HepG2 (cell line): Measurements from ENCODE around the gene ACCSL. TPM values are rescaled to one million over a fixed set of nuclear protein-coding genes. Genes with fewer than 3 reads are reported as not detected.

Source experiments
- ATAC-seq: fragments of 200-7000 bp; cut with Tn5 transposase; 3 replicates; pipeline ENCODE4 v1.9.1; 2020; ENCODE audit warnings: mild to moderate bottlenecking, moderate library complexity
- BruUV-seq: library from RNA; stranded (reverse); fragments of 400-500 nt; replicated peaks from 2 replicates; lab custom pipeline; 2021; lab: Mats Ljungman, UMichigan
- CTCF ChIA-PET: fragments of 300-600 bp; formaldehyde crosslinking; extraction: SDS; loops from one replicate; lab custom pipeline; 2021; ENCODE audit warnings: low total read pairs, inconsistent platforms, low intra/inter-chr PET ratio; lab: Yijun Ruan, JAX
- POLR2A ChIA-PET: fragments of 350-600 bp; sonication (Branson Sonifier 250); formaldehyde crosslinking; loops from one replicate; lab custom pipeline; 2020; ENCODE audit warnings: antibody characterized with exemption, inconsistent platforms; lab: Yijun Ruan, JAX
- DNase-seq: peaks from one replicate; pipeline ENCODE4 v3.0.0-alpha.2; 2015; ENCODE audit warnings: low spot score
- FAIRE-seq: peaks from 3 replicates; lab custom pipeline; 2011; peaks lifted over from hg19 to GRCh38; lab: Jason Lieb, UNC
- H2AFZ ChIP-seq: one replicate; pipeline ENCODE4 v1.6.1; 2011; ENCODE audit warnings: low read length, inconsistent platforms
- H3K27ac ChIP-seq: fragments of 300-600 bp; 3 replicates; pipeline ENCODE4 v1.8.0; 2011; ENCODE audit warnings: mixed run types, mild to moderate bottlenecking, mixed read lengths, low read length, inconsistent platforms; ENCODE audit not compliant: insufficient read depth; ENCODE audit errors: extremely low read length
- H3K27me3 ChIP-seq, 2 experiments: fragments of 200-600 bp in 1 of 2; 2 replicates in 1 of 2; 3 replicates in 1 of 2; pipeline versions ENCODE4 v1.6.0 to v1.8.0; 2011; ENCODE audit warnings: low read length in 2 of 2, mild to moderate bottlenecking in 2 of 2, moderate library complexity in 2 of 2, inconsistent platforms in 1 of 2; ENCODE audit not compliant: insufficient read depth in 2 of 2, control insufficient read depth in 1 of 2
- H3K36me3 ChIP-seq, 2 experiments: fragments of 200-600 bp in 1 of 2; replicated peaks in 1 of 2; 2 replicates in 1 of 2; 3 replicates in 1 of 2; pipeline versions ENCODE4 v1.5.1 to v1.8.0; 2011; ENCODE audit warnings: low read length in 2 of 2, inconsistent platforms in 1 of 2; ENCODE audit not compliant: insufficient read depth in 2 of 2, control insufficient read depth in 1 of 2
- H3K4me1 ChIP-seq: 2 replicates; pipeline ENCODE4 v1.5.1; 2012; ENCODE audit warnings: low read length, inconsistent platforms; ENCODE audit not compliant: insufficient read depth
- H3K4me2 ChIP-seq: 2 replicates; pipeline ENCODE4 v1.6.0; 2011; ENCODE audit warnings: low read depth, low read length, inconsistent platforms
- H3K4me3 ChIP-seq, 3 experiments: fragments of 200-600 bp in 1 of 3; sonication (generic), shearing (Covaris generic) in 1 of 3; replicated peaks in 1 of 3; 2 replicates each; pipeline ENCODE4 v1.5.1; 2011 to 2016; ENCODE audit warnings: low read length in 3 of 3, inconsistent platforms in 2 of 3, low read depth in 2 of 3, mild to moderate bottlenecking in 2 of 3, control low read depth in 1 of 3, mixed read lengths in 1 of 3; ENCODE audit not compliant: insufficient read depth in 1 of 3
- H3K79me2 ChIP-seq: one replicate; pipeline ENCODE4 v1.6.1; 2011; ENCODE audit warnings: low read length, inconsistent platforms; ENCODE audit not compliant: insufficient read depth
- H3K9ac ChIP-seq: 2 replicates; pipeline ENCODE4 v1.6.0; 2011; ENCODE audit warnings: mild to moderate bottlenecking, low read depth, low read length, inconsistent platforms; ENCODE audit not compliant: insufficient read depth
- H3K9me3 ChIP-seq: 2 replicates; pipeline ENCODE4 v1.5.1; 2012; ENCODE audit warnings: mild to moderate bottlenecking, low read length
- H4K20me1 ChIP-seq: 2 replicates; pipeline ENCODE4 v1.6.0; 2011; ENCODE audit warnings: inconsistent platforms, mild to moderate bottlenecking, low read length, moderate library complexity; ENCODE audit not compliant: insufficient read depth
- HNRNPK ChIP-seq: fragments of 200-400 bp; formaldehyde crosslinking; IDR thresholded peaks from 2 replicates; pipeline ENCODE4 v1.6.1; 2018; ENCODE audit warnings: low read length, low read depth, moderate library complexity, mild to moderate bottlenecking; ENCODE audit not compliant: poor library complexity, severe bottlenecking
- MYNN ChIP-seq: sonication (generic); formaldehyde crosslinking; IDR thresholded peaks from 2 replicates; pipeline ENCODE4 v1.4.0; 2020; ENCODE audit warnings: mild to moderate bottlenecking, low read depth, missing genetic modification reagents
- ZBTB7A ChIP-seq: sonication (generic); formaldehyde crosslinking; IDR thresholded peaks from 2 replicates; pipeline ENCODE4 v1.8.0; 2022; ENCODE audit warnings: mild to moderate bottlenecking, missing genetic modification reagents
- ZNF44 ChIP-seq: sonication (generic); formaldehyde crosslinking; IDR thresholded peaks from 2 replicates; pipeline ENCODE4 v1.5.1; 2020; ENCODE audit warnings: mild to moderate bottlenecking, missing genetic modification reagents
- ZNF644 ChIP-seq: IDR thresholded peaks from 2 replicates; pipeline ENCODE4 v1.6.1; 2016; ENCODE audit warnings: low read depth
- WGBS: methylation state at CpG from one replicate; pipeline ENCODE4 v1.1.6; 2017; ENCODE audit warnings: low lambda C conversion rate; 5-methylcytosine and 5-hydroxymethylcytosine counted together
- in situ Hi-C: cut with HindIII; loops from 2 replicates; pipeline ENCODE4 v1.10.0; 2017; ENCODE audit warnings: low pct_unique_long_range_greater_than_20kb; ENCODE audit not compliant: extremely low pct_ligation_motif_present
- intact Hi-C: fragments of 100-400 bp; cut with micrococcal nuclease; formaldehyde crosslinking; loops from one replicate; pipeline ENCODE4 v1.10.0; 2022; ENCODE audit not compliant: unreplicated experiment
- polyA plus RNA-seq, 8 experiments: library from polyadenylated mRNA; depleted of rRNA in 3 of 8; stranded (reverse) in 7 of 8; unstranded in 1 of 8; fragments of >200 nt; fragmentation: Illumina TruSeq in 4 of 8; extraction: Trizol in 4 of 8; gene quantifications; 2 replicates each; pipeline versions ENCODE4 v1.2.1 to v1.2.3, GENCODE V29; 2011 to 2016; ENCODE audit warnings: low read depth in 4 of 8, missing spikeins in 1 of 8, mixed read lengths in 1 of 8; ENCODE audit not compliant: insufficient read depth in 1 of 8
- total RNA-seq, 5 experiments: library from RNA; depleted of rRNA; stranded (reverse); fragments of >200 nt; fragmentation: Illumina TruSeq; extraction: Trizol; gene quantifications; 2 replicates each; pipeline ENCODE4 v1.2.3, GENCODE V29; 2016; ENCODE audit warnings: low read depth in 1 of 5
- TF ChIP-seq, protein P1 (sequence below): sonication (generic); formaldehyde crosslinking; IDR thresholded peaks from 2 replicates; pipeline ENCODE4 v1.4.0; 2020; ENCODE audit warnings: mild to moderate bottlenecking, missing genetic modification reagents
- TF ChIP-seq, protein P2 (sequence below): sonication (generic); formaldehyde crosslinking; IDR thresholded peaks from 2 replicates; pipeline ENCODE4 v1.4.0; 2020; ENCODE audit warnings: missing genetic modification reagents, borderline replicate concordance

Gene ACCSL
- total and polyA plus RNA-seq, 2 of the 13 experiments (the other 11 are each of a cell fraction or from before 2014, with no cell fraction given), result not detected

DNA sequence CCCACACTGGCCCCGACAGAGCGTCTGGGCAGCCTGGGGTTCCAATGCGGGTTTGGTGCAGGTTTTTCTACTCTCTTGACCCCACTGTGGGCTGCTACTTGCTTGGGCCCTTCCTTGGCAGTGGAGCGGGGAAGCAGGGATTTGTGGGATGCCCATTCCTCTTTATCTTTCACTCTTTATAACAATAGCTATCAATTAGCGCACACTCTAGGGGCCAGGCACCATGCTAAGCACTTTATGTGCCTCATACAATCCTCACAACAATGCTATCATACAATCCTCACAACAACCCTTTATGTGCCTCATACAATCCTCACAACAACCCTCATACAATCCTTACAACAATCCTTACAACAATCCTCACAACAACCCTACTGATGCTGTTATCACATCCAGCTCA is 31.0 kb downstream of the ACCSL start:
- no peak overlapping the region for H2AFZ ChIP-seq
- H3K9me3 ChIP-seq, result no peaks in the 10 kb centered on the region
- peaks cover 1 to 10% of the 10 kb centered on the region in 2 experiments; a peak in 3 of 5 replicates for H3K27me3 ChIP-seq
- no peak overlapping the region for H3K4me2 ChIP-seq
- no peak overlapping the region for H3K27ac ChIP-seq
- no peak overlapping the region for H3K4me3 ChIP-seq
- TF ChIP-seq, protein P1, sequence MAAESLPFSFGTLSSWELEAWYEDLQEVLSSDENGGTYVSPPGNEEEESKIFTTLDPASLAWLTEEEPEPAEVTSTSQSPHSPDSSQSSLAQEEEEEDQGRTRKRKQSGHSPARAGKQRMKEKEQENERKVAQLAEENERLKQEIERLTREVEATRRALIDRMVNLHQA (CRISPR knock-in tag), result no peak
- TF ChIP-seq MYNN (CRISPR knock-in tag), result no peak
- no peak for TF ChIP-seq ZNF44
- no peak for TF ChIP-seq HNRNPK
- no peak for TF ChIP-seq ZBTB7A (CRISPR knock-in tag)
- TF ChIP-seq ZNF644, result no peak
- TF ChIP-seq, protein P2, sequence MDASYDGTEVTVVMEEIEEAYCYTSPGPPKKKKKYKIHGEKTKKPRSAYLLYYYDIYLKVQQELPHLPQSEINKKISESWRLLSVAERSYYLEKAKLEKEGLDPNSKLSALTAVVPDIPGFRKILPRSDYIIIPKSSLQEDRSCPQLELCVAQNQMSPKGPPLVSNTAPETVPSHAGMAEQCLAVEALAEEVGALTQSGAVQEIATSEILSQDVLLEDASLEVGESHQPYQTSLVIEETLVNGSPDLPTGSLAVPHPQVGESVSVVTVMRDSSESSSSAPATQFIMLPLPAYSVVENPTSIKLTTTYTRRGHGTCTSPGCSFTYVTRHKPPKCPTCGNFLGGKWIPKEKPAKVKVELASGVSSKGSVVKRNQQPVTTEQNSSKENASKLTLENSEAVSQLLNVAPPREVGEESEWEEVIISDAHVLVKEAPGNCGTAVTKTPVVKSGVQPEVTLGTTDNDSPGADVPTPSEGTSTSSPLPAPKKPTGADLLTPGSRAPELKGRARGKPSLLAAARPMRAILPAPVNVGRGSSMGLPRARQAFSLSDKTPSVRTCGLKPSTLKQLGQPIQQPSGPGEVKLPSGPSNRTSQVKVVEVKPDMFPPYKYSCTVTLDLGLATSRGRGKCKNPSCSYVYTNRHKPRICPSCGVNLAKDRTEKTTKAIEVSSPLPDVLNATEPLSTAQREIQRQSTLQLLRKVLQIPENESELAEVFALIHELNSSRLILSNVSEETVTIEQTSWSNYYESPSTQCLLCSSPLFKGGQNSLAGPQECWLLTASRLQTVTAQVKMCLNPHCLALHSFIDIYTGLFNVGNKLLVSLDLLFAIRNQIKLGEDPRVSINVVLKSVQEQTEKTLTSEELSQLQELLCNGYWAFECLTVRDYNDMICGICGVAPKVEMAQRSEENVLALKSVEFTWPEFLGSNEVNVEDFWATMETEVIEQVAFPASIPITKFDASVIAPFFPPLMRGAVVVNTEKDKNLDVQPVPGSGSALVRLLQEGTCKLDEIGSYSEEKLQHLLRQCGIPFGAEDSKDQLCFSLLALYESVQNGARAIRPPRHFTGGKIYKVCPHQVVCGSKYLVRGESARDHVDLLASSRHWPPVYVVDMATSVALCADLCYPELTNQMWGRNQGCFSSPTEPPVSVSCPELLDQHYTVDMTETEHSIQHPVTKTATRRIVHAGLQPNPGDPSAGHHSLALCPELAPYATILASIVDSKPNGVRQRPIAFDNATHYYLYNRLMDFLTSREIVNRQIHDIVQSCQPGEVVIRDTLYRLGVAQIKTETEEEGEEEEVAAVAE (CRISPR knock-in tag), result no peak
- no peaks in the 10 kb centered on the region for H4K20me1 ChIP-seq
- FAIRE-seq, result no peak
- ATAC-seq, result no peak
- H3K4me1 ChIP-seq, result peaks cover 13% of the 10 kb centered on the region
- no peak overlapping the region for H3K9ac ChIP-seq
- CTCF ChIA-PET, result no interaction called here
- H3K36me3 ChIP-seq, result no peaks in the 10 kb centered on the region
- DNase-seq, result no peak
- POLR2A ChIA-PET, result no interaction called here
- WGBS, result 57% methylated on average over 5 of the region's 5 CpGs
- intact Hi-C loops, result no loop called here
- BruUV-seq, result no TSS peak
- no peaks in the 10 kb centered on the region for H3K79me2 ChIP-seq
- in situ Hi-C loops, result no loop called here
